HepG2 (cell line): Measurements from ENCODE around the gene PTGDS. TPM values are rescaled to one million over a fixed set of nuclear protein-coding genes. Genes with fewer than 3 reads are reported as not detected.

Experiments used
- ATF7-NPFF ChIP-seq: sonication (generic); formaldehyde crosslinking; IDR thresholded peaks from 2 replicates; pipeline ENCODE4 v1.8.1; 2023; ENCODE audit warnings: mild to moderate bottlenecking, low read depth, missing genetic modification reagents, moderate library complexity
- CBX1 ChIP-seq: IDR thresholded peaks from one replicate; pipeline ENCODE4 v1.6.1; 2016; ENCODE audit warnings: antibody characterized with exemption, low read depth
- CBX5 ChIP-seq: sonication (generic); formaldehyde crosslinking; IDR thresholded peaks from 2 replicates; pipeline ENCODE4 v1.4.0; 2020; ENCODE audit warnings: missing genetic modification reagents, borderline replicate concordance
- GTF3A ChIP-seq: sonication (generic); formaldehyde crosslinking; conservative IDR thresholded peaks from 2 replicates; pipeline ENCODE4 v1.4.0; 2020; ENCODE audit warnings: mild to moderate bottlenecking, missing genetic modification reagents
- MIER3 ChIP-seq: IDR thresholded peaks from 2 replicates; pipeline ENCODE4 v1.6.1; 2016; ENCODE audit warnings: missing compliant biosample characterization, borderline replicate concordance
- PHF21A ChIP-seq: sonication (generic); formaldehyde crosslinking; IDR thresholded peaks from 2 replicates; pipeline ENCODE4 v1.5.0; 2020; ENCODE audit warnings: mild to moderate bottlenecking, missing genetic modification reagents
- ZBTB20 ChIP-seq: sonication (generic); formaldehyde crosslinking; IDR thresholded peaks from 2 replicates; pipeline ENCODE4 v1.8.1; 2023; ENCODE audit warnings: missing genetic modification reagents, low read depth, mild to moderate bottlenecking, borderline replicate concordance
- ZBTB34 ChIP-seq: sonication (generic); formaldehyde crosslinking; IDR thresholded peaks from 2 replicates; pipeline ENCODE4 v1.8.0; 2022; ENCODE audit warnings: mild to moderate bottlenecking, missing genetic modification reagents
- ZHX2 ChIP-seq, 2 experiments: sonication (generic) in 1 of 2; formaldehyde crosslinking in 1 of 2; IDR thresholded peaks; 2 replicates each; pipeline versions ENCODE4 v1.6.1 to v1.9.0; 2014 to 2022; ENCODE audit warnings: antibody characterized with exemption in 1 of 2, borderline replicate concordance in 1 of 2, inconsistent platforms in 1 of 2, low read depth in 1 of 2, missing genetic modification reagents in 1 of 2
- ZNF205 ChIP-seq: IDR thresholded peaks from 2 replicates; pipeline ENCODE4 v1.6.1; 2018; ENCODE audit warnings: missing biosample characterization, missing genetic modification reagents
- ZNF225 ChIP-seq: sonication (generic); formaldehyde crosslinking; IDR thresholded peaks from 2 replicates; pipeline ENCODE4 v1.4.0; 2020; ENCODE audit warnings: mild to moderate bottlenecking, missing genetic modification reagents
- ZNF281 ChIP-seq: sonication (generic); formaldehyde crosslinking; IDR thresholded peaks from 2 replicates; pipeline ENCODE4 v1.4.0; 2020; ENCODE audit warnings: missing genetic modification reagents, borderline replicate concordance
- ZNF354B ChIP-seq: sonication (generic); formaldehyde crosslinking; IDR thresholded peaks from 2 replicates; pipeline ENCODE4 v1.8.0; 2022; ENCODE audit warnings: mild to moderate bottlenecking, missing genetic modification reagents
- ZNF431 ChIP-seq: sonication (generic); formaldehyde crosslinking; IDR thresholded peaks from 2 replicates; pipeline ENCODE4 v1.9.0; 2022; ENCODE audit warnings: missing genetic modification reagents, low read depth, mild to moderate bottlenecking, borderline replicate concordance
- ZNF572 ChIP-seq: sonication (generic); formaldehyde crosslinking; IDR thresholded peaks from 2 replicates; pipeline ENCODE4 v1.5.1; 2020; ENCODE audit warnings: mild to moderate bottlenecking, missing genetic modification reagents
- ZNF619 ChIP-seq: sonication (generic); formaldehyde crosslinking; IDR thresholded peaks from 2 replicates; pipeline ENCODE4 v1.4.0; 2020; ENCODE audit warnings: mild to moderate bottlenecking, missing genetic modification reagents
- ZNF672 ChIP-seq: sonication (generic); formaldehyde crosslinking; IDR thresholded peaks from 2 replicates; pipeline ENCODE4 v1.8.1; 2022; ENCODE audit warnings: missing genetic modification reagents
- ZNF777 ChIP-seq: sonication (generic); formaldehyde crosslinking; IDR thresholded peaks from 2 replicates; pipeline ENCODE4 v1.4.0; 2020; ENCODE audit warnings: missing genetic modification reagents
- polyA plus RNA-seq, 8 experiments: library from polyadenylated mRNA; depleted of rRNA in 3 of 8; stranded (reverse) in 7 of 8; unstranded in 1 of 8; fragments of >200 nt; fragmentation: Illumina TruSeq in 4 of 8; extraction: Trizol in 4 of 8; gene quantifications; 2 replicates each; pipeline versions ENCODE4 v1.2.1 to v1.2.3, GENCODE V29; 2011 to 2016; ENCODE audit warnings: low read depth in 4 of 8, missing spikeins in 1 of 8, mixed read lengths in 1 of 8; ENCODE audit not compliant: insufficient read depth in 1 of 8
- total RNA-seq, 5 experiments: library from RNA; depleted of rRNA; stranded (reverse); fragments of >200 nt; fragmentation: Illumina TruSeq; extraction: Trizol; gene quantifications; 2 replicates each; pipeline ENCODE4 v1.2.3, GENCODE V29; 2016; ENCODE audit warnings: low read depth in 1 of 5

Gene PTGDS
- total and polyA plus RNA-seq, 2 of the 13 experiments (the other 11 are each of a cell fraction or from before 2014, with no cell fraction given): 0.33 to 0.50 TPM

GRCh38 chr9:136944519-136945332, 32.6 kb upstream of the PTGDS start, which contains the start of the genes C8G and FBXW5 (continued):
- TF ChIP-seq ZNF431 (CRISPR knock-in tag) (peak; percentile 19; the same call in 1 of the 2 replicates), ZNF672 (CRISPR knock-in tag) (no peak), PHF21A (CRISPR knock-in tag) (peak; percentile 64), MIER3 (no peak), CBX1 (no peak), ZNF354B (no peak), ZNF225 (CRISPR knock-in tag) (no peak), ATF7-NPFF (CRISPR knock-in tag) (no peak), ZNF281 (peak; percentile 72), ZBTB20 (CRISPR knock-in tag) (no peak), ZBTB34 (no peak), ZNF777 (no peak), ZNF619 (CRISPR knock-in tag) (no peak), ZNF205 (0 out of 2 replicates have a peak, but pooled peaks have one; percentile 21), ZNF572 (CRISPR knock-in tag) (0 out of 2 replicates have a peak, but pooled peaks have one; percentile 7), ZHX2 (IDR thresholded peaks at IDR 0.05; ENCODE audit: low read depth) (no peak), ZHX2 (CRISPR knock-in tag; IDR thresholded peaks at IDR 0.05; ENCODE audit: borderline replicate concordance) (peak; percentile 13; the same call in 1 of the 2 replicates), CBX5 (CRISPR knock-in tag) (0 out of 2 replicates have a peak, but pooled peaks have one; percentile 36), GTF3A (CRISPR knock-in tag) (peak; percentile 98; the same call in 1 of the 2 replicates)
